Endodermal cell (in vitro differentiated cells): ENCODE measurements around the gene ELMO1. TPM values are rescaled to one million over a fixed set of nuclear protein-coding genes. Genes with fewer than 3 reads are reported as not detected.

Experiments
- DNase-seq: peaks from one replicate; pipeline ENCODE4 v3.0.0-alpha.2; 2017
- H3K27ac ChIP-seq: 2 replicates; pipeline ENCODE4 v1.5.1; 2013; ENCODE audit warnings: mild to moderate bottlenecking, low read depth, low read length, moderate library complexity
- H3K27me3 ChIP-seq: 2 replicates; pipeline ENCODE4 v1.6.1; 2013; ENCODE audit warnings: mild to moderate bottlenecking, low read length, moderate library complexity; ENCODE audit not compliant: insufficient read depth, control insufficient read depth, poor library complexity, severe bottlenecking
- H3K36me3 ChIP-seq: 2 replicates; pipeline ENCODE4 v1.7.0; 2013; ENCODE audit warnings: mild to moderate bottlenecking, low read length, moderate library complexity; ENCODE audit not compliant: control insufficient read depth, insufficient read depth
- H3K4me1 ChIP-seq: one replicate; pipeline ENCODE4 v1.7.0; 2013; ENCODE audit warnings: low read length; ENCODE audit not compliant: control insufficient read depth, insufficient read depth
- H3K4me3 ChIP-seq: 2 replicates; pipeline ENCODE4 v1.5.1; 2013; ENCODE audit warnings: mild to moderate bottlenecking, low read length, moderate library complexity
- H3K9ac ChIP-seq: 2 replicates; pipeline ENCODE4 v1.6.1; 2013; ENCODE audit warnings: mild to moderate bottlenecking, low read length, moderate library complexity; ENCODE audit not compliant: poor library complexity, severe bottlenecking; ENCODE audit errors: extremely low read depth
- H3K9me3 ChIP-seq: 2 replicates; pipeline ENCODE4 v1.6.1; 2013; ENCODE audit warnings: mild to moderate bottlenecking, low read length, moderate library complexity; ENCODE audit not compliant: control insufficient read depth
- H3K27ac Mint-ChIP-seq: 2 replicates; pipeline ENCODE4 v1.8.0; 2020; ENCODE audit warnings: mixed read lengths
- H3K27me3 Mint-ChIP-seq: 2 replicates; pipeline ENCODE4 v1.8.0; 2021; ENCODE audit warnings: mild to moderate bottlenecking, mixed read lengths; ENCODE audit not compliant: insufficient read depth
- H3K36me3 Mint-ChIP-seq: 2 replicates; pipeline ENCODE4 v1.8.0; 2020; ENCODE audit warnings: low read depth, mixed read lengths
- H3K4me1 Mint-ChIP-seq: 2 replicates; pipeline ENCODE4 v1.8.0; 2020; ENCODE audit warnings: mixed read lengths
- H3K4me3 Mint-ChIP-seq: 2 replicates; pipeline ENCODE4 v1.8.0; 2020; ENCODE audit warnings: mild to moderate bottlenecking, moderate library complexity, mixed read lengths
- H3K9me3 Mint-ChIP-seq: 2 replicates; pipeline ENCODE4 v1.8.0; 2020; ENCODE audit warnings: mild to moderate bottlenecking, mixed read lengths
- WGBS, 2 experiments: methylation state at CpG; one replicate each; pipeline versions ENCODE4 v1.1.5 to v1.1.7; 2013; ENCODE audit warnings: missing lambda C conversion rate in 2 of 2, mixed read lengths in 1 of 2; ENCODE audit not compliant: insufficient coverage in 1 of 2, insufficient read length in 1 of 2; 5-methylcytosine and 5-hydroxymethylcytosine counted together
- total RNA-seq, 2 donors: library from RNA; stranded (reverse); fragmentation: NEBNext Ultra II Directional in 1 of 2; extraction: Animal tissue kit (Norgen Biotek cat#: 25700) in 1 of 2; gene quantifications; 2 replicates in 1 of 2; 3 replicates in 1 of 2; pipeline ENCODE4 v1.2.1, GENCODE V29; 2021
- TF ChIP-seq, protein P1 (sequence below): fragments of 200-600 bp; sonication (generic); conservative IDR thresholded peaks from 2 replicates; pipeline ENCODE4 v1.5.0; 2021; ENCODE audit warnings: antibody characterized with exemption, mild to moderate bottlenecking

ELMO1 gene
- total RNA-seq, 2 donors from 2014 or later, result 120 to 131 TPM

GRCh38 chr7:37081436-37081835 lies 367.2 kb downstream of the ELMO1 start:
- no peak overlapping the region for H3K27ac ChIP-seq
- H3K4me1 ChIP-seq, result no peaks in the 10 kb centered on the region
- no peaks in the 10 kb centered on the region for H3K9me3 ChIP-seq
- H3K27ac Mint-ChIP-seq, result no peak overlapping the region
- 89 to 97% methylated on average over 3 to 4 of the region's 4 CpGs for WGBS, 2 experiments
- H3K4me3 ChIP-seq, result no peak overlapping the region
- no peaks in the 10 kb centered on the region for H3K4me1 Mint-ChIP-seq
- H3K9me3 Mint-ChIP-seq, result no peaks in the 10 kb centered on the region
- peaks cover 30% of the 10 kb centered on the region for H3K36me3 Mint-ChIP-seq
- no peak for DNase-seq
- peaks cover 5% of the 10 kb centered on the region for H3K36me3 ChIP-seq
- no peak overlapping the region for H3K4me3 Mint-ChIP-seq
- no peaks in the 10 kb centered on the region for H3K27me3 ChIP-seq
- no peak overlapping the region for H3K9ac ChIP-seq
- TF ChIP-seq, protein P1, sequence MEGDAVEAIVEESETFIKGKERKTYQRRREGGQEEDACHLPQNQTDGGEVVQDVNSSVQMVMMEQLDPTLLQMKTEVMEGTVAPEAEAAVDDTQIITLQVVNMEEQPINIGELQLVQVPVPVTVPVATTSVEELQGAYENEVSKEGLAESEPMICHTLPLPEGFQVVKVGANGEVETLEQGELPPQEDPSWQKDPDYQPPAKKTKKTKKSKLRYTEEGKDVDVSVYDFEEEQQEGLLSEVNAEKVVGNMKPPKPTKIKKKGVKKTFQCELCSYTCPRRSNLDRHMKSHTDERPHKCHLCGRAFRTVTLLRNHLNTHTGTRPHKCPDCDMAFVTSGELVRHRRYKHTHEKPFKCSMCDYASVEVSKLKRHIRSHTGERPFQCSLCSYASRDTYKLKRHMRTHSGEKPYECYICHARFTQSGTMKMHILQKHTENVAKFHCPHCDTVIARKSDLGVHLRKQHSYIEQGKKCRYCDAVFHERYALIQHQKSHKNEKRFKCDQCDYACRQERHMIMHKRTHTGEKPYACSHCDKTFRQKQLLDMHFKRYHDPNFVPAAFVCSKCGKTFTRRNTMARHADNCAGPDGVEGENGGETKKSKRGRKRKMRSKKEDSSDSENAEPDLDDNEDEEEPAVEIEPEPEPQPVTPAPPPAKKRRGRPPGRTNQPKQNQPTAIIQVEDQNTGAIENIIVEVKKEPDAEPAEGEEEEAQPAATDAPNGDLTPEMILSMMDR, result no peak
- no peaks in the 10 kb centered on the region for H3K27me3 Mint-ChIP-seq

- no peak overlapping the region for H3K27ac ChIP-seq
- no peaks in the 10 kb centered on the region for H3K4me1 ChIP-seq
- H3K9me3 ChIP-seq, result no peaks in the 10 kb centered on the region
- H3K9ac ChIP-seq, result no peak overlapping the region
- no peaks in the 10 kb centered on the region for H3K4me1 Mint-ChIP-seq
- peaks cover 28% of the 10 kb centered on the region for H3K36me3 Mint-ChIP-seq
- H3K27me3 Mint-ChIP-seq, result no peaks in the 10 kb centered on the region
- no peak overlapping the region for H3K4me3 Mint-ChIP-seq
- H3K9me3 Mint-ChIP-seq, result no peaks in the 10 kb centered on the region
- 89 to 90% methylated on average over 1 of the region's 1 CpG for WGBS, 2 experiments
- peaks cover 5% of the 10 kb centered on the region for H3K36me3 ChIP-seq
- no peak overlapping the region for H3K4me3 ChIP-seq
- TF ChIP-seq, protein P1, result no peak
- H3K27ac Mint-ChIP-seq, result no peak overlapping the region
- H3K27me3 ChIP-seq, result no peaks in the 10 kb centered on the region
- DNase-seq, result no peak
Observed at GRCh38 chr7:37079420-37079819, 369.2 kb downstream of the ELMO1 start.

DNA sequence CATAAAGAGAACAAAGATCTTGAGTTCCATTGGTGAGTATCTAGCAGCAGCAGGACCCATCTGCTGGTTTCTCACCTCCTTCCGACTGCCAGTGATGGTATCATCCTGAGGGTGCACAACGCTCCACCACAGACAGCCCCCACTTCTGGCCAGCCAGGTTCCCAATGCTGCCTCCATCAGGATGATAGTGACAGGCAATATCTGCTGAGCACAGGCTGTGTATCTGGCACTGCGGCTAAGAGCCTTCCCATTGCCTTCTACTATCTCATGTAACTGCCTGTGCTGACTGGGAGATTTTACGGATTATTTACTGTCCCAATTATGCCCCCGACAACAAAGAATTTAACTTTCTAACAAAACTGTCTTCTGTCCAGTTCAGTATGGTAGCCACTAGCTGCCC lies 372.0 kb downstream of the ELMO1 start:
- 97 to 100% methylated on average over 2 to 5 of the region's 5 CpGs for WGBS, 2 experiments
- no peak overlapping the region for H3K9ac ChIP-seq
- H3K36me3 ChIP-seq, result peaks cover 5% of the 10 kb centered on the region
- Mint-ChIP-seq H3K4me3 (no peak overlapping the region), H3K9me3 (no peaks in the 10 kb centered on the region), H3K36me3 (peaks cover 23% of the 10 kb centered on the region), H3K27me3 (no peaks in the 10 kb centered on the region), H3K4me1 (peaks cover 2% of the 10 kb centered on the region), H3K27ac (no peak overlapping the region)
- H3K27ac ChIP-seq, result no peak overlapping the region
- no peak overlapping the region for H3K4me3 ChIP-seq
- no peaks in the 10 kb centered on the region for H3K4me1 ChIP-seq
- H3K27me3 ChIP-seq, result no peaks in the 10 kb centered on the region
- H3K9me3 ChIP-seq, result no peaks in the 10 kb centered on the region
- TF ChIP-seq, protein P1, result no peak
- DNase-seq, result no peak
